A549 (cell line): ENCODE data around the gene SYCP3.

ENCODE experiments used
- CTCF ChIP-seq: fragments of >200 bp; sonication (Bioruptor Twin); formaldehyde crosslinking; IDR thresholded peaks from 3 replicates; pipeline ENCODE4 v1.5.1; 2016
- ELK1 ChIP-seq: fragments of 150-350 bp; IDR thresholded peaks from 2 replicates; pipeline ENCODE4 v1.6.1; 2014; ENCODE audit warnings: low read depth, mild to moderate bottlenecking, low read length
- ESRRA ChIP-seq: fragments of 150-350 bp; IDR thresholded peaks from 2 replicates; pipeline ENCODE4 v1.6.1; 2014; ENCODE audit warnings: mild to moderate bottlenecking, low read length, borderline replicate concordance
- NPAS2 ChIP-seq: fragments of 250-450 bp; sonication (Bioruptor Pico); IDR thresholded peaks from 2 replicates; pipeline ENCODE4 v1.8.0; 2022; ENCODE audit warnings: mild to moderate bottlenecking, moderate library complexity, borderline replicate concordance
- POLR2A ChIP-seq: IDR thresholded peaks from 2 replicates; pipeline ENCODE4 v1.6.1; 2012; ENCODE audit warnings: mild to moderate bottlenecking, low read length
- RFX5 ChIP-seq: fragments of 450-650 bp; IDR thresholded peaks from 2 replicates; pipeline ENCODE4 v1.7.1; 2014; ENCODE audit warnings: antibody characterized with exemption, mild to moderate bottlenecking, moderate library complexity
- TP53 ChIP-seq: fragments of 250-450 bp; sonication (Bioruptor Pico); IDR thresholded peaks from 2 replicates; pipeline ENCODE4 v1.5.0; 2021; ENCODE audit warnings: mild to moderate bottlenecking, moderate library complexity

DNA sequence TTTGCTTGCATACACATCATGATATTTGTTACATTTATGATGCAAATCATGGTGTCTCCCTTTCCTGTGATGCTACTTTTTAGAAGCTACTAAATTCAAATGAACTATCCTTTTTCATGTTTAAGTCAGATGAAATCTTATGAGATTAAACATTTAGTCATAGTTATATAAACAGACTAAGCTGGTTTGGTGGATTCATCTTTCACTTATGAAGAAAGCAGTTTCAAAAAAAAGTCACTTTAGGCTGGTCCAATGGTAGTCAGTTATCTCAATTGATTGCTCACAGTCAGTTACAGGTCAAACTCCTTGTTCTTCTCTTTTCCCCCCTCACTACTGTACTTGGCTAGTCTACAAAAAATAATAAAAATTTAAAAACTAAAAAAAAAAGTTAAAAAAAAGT is 19.7 kb downstream of the SYCP3 start:
- TF ChIP-seq CTCF, result no peak
- TF ChIP-seq TP53 (CRISPR knock-in tag), result no peak
- TF ChIP-seq RFX5, result no peak
- no peak for TF ChIP-seq ELK1
- TF ChIP-seq NPAS2, result no peak
- no peak for TF ChIP-seq POLR2A
- no peak for TF ChIP-seq ESRRA
